ENCODE results near the gene TSC22D4. TPM values are rescaled to one million over a fixed set of nuclear protein-coding genes. Genes with fewer than 3 reads are reported as not detected.
A peak's percentile ranks its signal among the peaks of the same experiment; 100 is the strongest.
"Not testable (repeated sequence)": the region's sequence is repeated elsewhere in the genome, so short reads cannot be mapped to it uniquely, and the experiment has no call there.

The TSC22D4 gene
- total RNA-seq, 1 donor from 2014 or later, result 103 TPM

GRCh38 chr7:100510437-100511239, 31.6 kb upstream of the TSC22D4 start:
- Mint-ChIP-seq H3K4me3 (ENCODE audit: low read depth) (no peak overlapping the region), H3K27me3 (ENCODE audit: low read depth) (peaks cover 9% of the 10 kb centered on the region), H3K4me1 (ENCODE audit: low read depth) (no peaks in the 10 kb centered on the region), H3K27ac (no peak overlapping the region), H3K9me3 (no peaks in the 10 kb centered on the region), H3K36me3 (ENCODE audit: low read depth) (no peaks in the 10 kb centered on the region)
- intact Hi-C loops (cut with micrococcal nuclease), result no loop called here
- DNase-seq (ENCODE audit: low spot score), result no peak

GRCh38 chr7:100509231-100509630, 30.2 kb upstream of the TSC22D4 start:
- intact Hi-C loops (cut with micrococcal nuclease), result no loop called here
- no peak overlapping the region for H3K27ac Mint-ChIP-seq

DNA sequence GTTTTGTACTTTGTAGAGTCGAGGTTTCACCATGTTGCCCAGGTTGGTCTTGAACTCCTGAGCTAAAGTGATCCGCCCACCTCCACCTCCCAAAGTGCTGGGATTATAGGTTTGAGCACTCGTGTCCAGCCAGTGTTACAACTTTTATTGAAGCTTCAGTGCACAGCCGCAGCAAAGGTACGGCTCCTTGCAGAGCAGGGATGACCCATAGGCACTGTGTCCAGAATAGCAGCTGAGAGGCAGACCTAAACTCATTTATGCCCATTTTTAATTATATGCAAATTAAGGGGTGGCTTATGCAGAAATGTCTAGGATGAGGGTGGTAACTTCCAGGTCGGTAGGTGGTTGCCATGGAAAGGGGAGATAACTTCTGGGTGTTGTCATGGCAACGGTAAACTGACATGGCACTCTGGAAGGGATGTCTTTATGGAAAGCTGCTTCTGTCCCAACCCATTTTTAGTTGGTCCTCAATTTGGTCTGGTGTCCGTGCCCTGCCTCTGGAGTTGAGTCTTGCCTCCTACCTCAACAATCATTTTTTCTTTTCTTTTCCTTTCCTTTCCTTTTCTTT, 27.4 kb upstream of the TSC22D4 start:
- Mint-ChIP-seq H3K4me3 (ENCODE audit: low read depth) (no peak overlapping the region), H3K27me3 (ENCODE audit: low read depth) (peaks cover 13% of the 10 kb centered on the region), H3K36me3 (ENCODE audit: low read depth) (no peaks in the 10 kb centered on the region), H3K9me3 (no peaks in the 10 kb centered on the region), H3K4me1 (ENCODE audit: low read depth) (no peaks in the 10 kb centered on the region), H3K27ac (no peak overlapping the region)
- intact Hi-C loops (cut with micrococcal nuclease), result no loop called here
- no peak for DNase-seq (ENCODE audit: low spot score)

More at GRCh38 chr7:100509231-100509630, 30.2 kb upstream of the TSC22D4 start:
- H3K9me3 Mint-ChIP-seq, result no peaks in the 10 kb centered on the region
- H3K36me3 Mint-ChIP-seq (ENCODE audit: low read depth), result no peaks in the 10 kb centered on the region
- H3K27me3 Mint-ChIP-seq (ENCODE audit: low read depth), result peaks cover 9% of the 10 kb centered on the region
- no peak overlapping the region for H3K4me3 Mint-ChIP-seq (ENCODE audit: low read depth)
- no peaks in the 10 kb centered on the region for H3K4me1 Mint-ChIP-seq (ENCODE audit: low read depth)
- DNase-seq (ENCODE audit: low spot score), result no peak

DNA sequence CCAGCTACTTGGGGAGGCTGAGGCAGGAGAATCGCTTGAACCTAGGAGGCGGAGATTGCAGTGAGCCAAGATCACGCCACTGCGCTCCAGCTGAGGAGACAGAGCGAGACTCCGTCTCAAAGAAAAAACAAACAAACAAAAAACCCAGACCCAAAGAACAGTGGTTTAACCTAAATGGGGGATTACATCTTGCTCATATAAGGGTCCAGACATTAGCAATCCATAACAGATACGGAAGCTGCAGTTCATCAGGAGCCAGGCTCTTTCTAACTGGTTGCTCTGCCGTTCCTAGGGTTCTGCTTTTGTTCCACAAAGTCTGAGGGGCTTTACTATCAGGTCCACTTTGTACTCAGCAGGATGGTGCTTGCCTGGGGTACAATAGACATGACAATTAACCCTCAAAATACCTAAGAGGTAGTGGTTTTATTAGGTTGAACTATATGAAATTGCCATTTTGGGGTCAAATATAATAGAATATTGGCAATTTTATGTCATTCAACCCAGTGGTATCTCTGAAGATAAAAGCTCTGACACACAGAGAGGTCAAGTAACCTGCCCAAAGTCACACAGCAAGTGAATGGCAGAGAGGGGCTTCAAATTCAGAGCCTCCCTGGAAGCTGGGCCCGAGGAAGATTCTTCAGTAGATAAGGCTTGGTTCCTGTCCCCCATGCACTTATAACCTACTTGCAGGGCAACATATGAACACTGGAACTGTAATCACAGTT, 26.0 kb upstream of the TSC22D4 start:
- intact Hi-C loops (cut with micrococcal nuclease), result no loop called here
- H3K36me3 Mint-ChIP-seq (ENCODE audit: low read depth), result no peaks in the 10 kb centered on the region
- H3K4me1 Mint-ChIP-seq (ENCODE audit: low read depth), result no peaks in the 10 kb centered on the region
- DNase-seq (ENCODE audit: low spot score), result no peak
- H3K4me3 Mint-ChIP-seq (ENCODE audit: low read depth), result no peak overlapping the region
- H3K9me3 Mint-ChIP-seq, result no peaks in the 10 kb centered on the region
- H3K27me3 Mint-ChIP-seq (ENCODE audit: low read depth), result peaks cover 13% of the 10 kb centered on the region
- no peak overlapping the region for H3K27ac Mint-ChIP-seq

- H3K27ac Mint-ChIP-seq; H3K9me3 Mint-ChIP-seq; intact Hi-C loops (cut with micrococcal nuclease); H3K4me1 Mint-ChIP-seq (ENCODE audit: low read depth); H3K36me3 Mint-ChIP-seq (ENCODE audit: low read depth); DNase-seq (ENCODE audit: low spot score); H3K4me3 Mint-ChIP-seq (ENCODE audit: low read depth): not testable (repeated sequence)
- H3K27me3 Mint-ChIP-seq (ENCODE audit: low read depth), result peaks cover 10% of the 10 kb centered on the region
Measured at GRCh38 chr7:100504031-100504430, 25.0 kb upstream of the TSC22D4 start.

- H3K4me1 Mint-ChIP-seq (ENCODE audit: low read depth); intact Hi-C loops (cut with micrococcal nuclease); H3K9me3 Mint-ChIP-seq; H3K36me3 Mint-ChIP-seq (ENCODE audit: low read depth); H3K4me3 Mint-ChIP-seq (ENCODE audit: low read depth); DNase-seq (ENCODE audit: low spot score); H3K27me3 Mint-ChIP-seq (ENCODE audit: low read depth); H3K27ac Mint-ChIP-seq: not testable (repeated sequence)
Measured at GRCh38 chr7:100500743-100501142, 21.7 kb upstream of the TSC22D4 start.

GRCh38 chr7:100496509-100496908, 17.5 kb upstream of the TSC22D4 start:
- Mint-ChIP-seq H3K27ac (no peak overlapping the region), H3K4me3 (ENCODE audit: low read depth) (no peak overlapping the region), H3K36me3 (ENCODE audit: low read depth) (no peaks in the 10 kb centered on the region), H3K27me3 (ENCODE audit: low read depth) (peaks cover 18% of the 10 kb centered on the region), H3K9me3 (no peaks in the 10 kb centered on the region), H3K4me1 (ENCODE audit: low read depth) (peaks cover 11% of the 10 kb centered on the region)
- intact Hi-C loops (cut with micrococcal nuclease), result no loop called here
- no peak for DNase-seq (ENCODE audit: low spot score)

DNA sequence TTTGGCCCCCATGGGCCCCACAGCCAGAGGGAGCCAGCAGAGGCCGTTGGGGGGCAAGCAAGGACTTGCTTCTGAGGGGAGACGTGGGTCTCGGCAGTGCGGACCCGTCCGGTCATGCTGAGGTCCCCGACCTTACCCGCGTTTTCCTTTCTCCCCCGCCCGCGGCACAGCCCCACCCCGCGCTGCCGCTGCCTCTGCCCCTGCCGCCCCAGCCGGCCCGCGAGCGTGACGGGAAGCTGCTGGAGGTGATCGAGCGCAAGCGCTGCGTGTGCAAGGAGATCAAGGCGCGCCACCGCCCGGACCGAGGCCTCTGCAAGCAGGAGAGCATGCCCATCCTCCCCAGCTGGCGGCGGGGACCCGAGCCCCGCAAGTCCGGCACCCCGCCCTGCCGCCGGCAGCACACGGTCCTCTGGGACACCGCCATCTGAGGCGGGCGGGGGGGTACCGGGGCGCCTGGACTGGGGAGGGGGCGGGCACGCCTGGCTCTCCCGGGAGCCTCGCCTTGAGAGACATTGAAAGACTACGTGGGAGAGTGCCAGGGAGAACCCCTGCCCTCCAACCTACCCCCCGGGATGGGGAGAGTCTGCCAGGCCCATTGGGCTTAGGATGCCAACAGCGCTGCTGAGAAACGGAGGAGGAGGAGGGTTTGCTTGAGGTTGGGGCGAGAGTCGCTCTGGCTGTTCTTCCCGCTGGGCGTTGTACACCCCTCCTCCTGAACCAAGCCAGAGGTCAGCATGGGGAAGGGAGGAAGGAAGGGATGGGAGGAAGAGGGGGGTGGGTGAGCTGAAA, 14.7 kb upstream of the TSC22D4 start:
- no peak overlapping the region for H3K27ac Mint-ChIP-seq

GRCh38 chr7:100492738-100493475, 13.9 kb upstream of the TSC22D4 start:
- Mint-ChIP-seq H3K27me3 (ENCODE audit: low read depth) (peaks cover 18% of the 10 kb centered on the region), H3K9me3 (no peaks in the 10 kb centered on the region), H3K36me3 (ENCODE audit: low read depth) (no peaks in the 10 kb centered on the region), H3K27ac (peak overlapping the region; percentile 38), H3K4me1 (ENCODE audit: low read depth) (peaks cover 11% of the 10 kb centered on the region), H3K4me3 (ENCODE audit: low read depth) (peak overlapping the region; percentile 51)
- intact Hi-C loops (cut with micrococcal nuclease), result loop anchor here (2.0 kb wide), 1 partner anchor 46 kb away; the partner anchor contains the start of gene AGFG2
- DNase-seq (ENCODE audit: low spot score), result no peak

More for the DNA sequence above, 14.7 kb upstream of the TSC22D4 start:
- peak; percentile 47 for DNase-seq (ENCODE audit: low spot score)
- Mint-ChIP-seq H3K4me3 (ENCODE audit: low read depth) (peak overlapping the region; percentile 51), H3K9me3 (no peaks in the 10 kb centered on the region), H3K27me3 (ENCODE audit: low read depth) (peaks cover 18% of the 10 kb centered on the region), H3K36me3 (ENCODE audit: low read depth) (no peaks in the 10 kb centered on the region), H3K4me1 (ENCODE audit: low read depth) (peaks cover 11% of the 10 kb centered on the region)
- intact Hi-C loops (cut with micrococcal nuclease), result loop anchor here (2.0 kb wide), 1 partner anchor 45 kb away; the partner anchor contains the start of gene AGFG2

DNA sequence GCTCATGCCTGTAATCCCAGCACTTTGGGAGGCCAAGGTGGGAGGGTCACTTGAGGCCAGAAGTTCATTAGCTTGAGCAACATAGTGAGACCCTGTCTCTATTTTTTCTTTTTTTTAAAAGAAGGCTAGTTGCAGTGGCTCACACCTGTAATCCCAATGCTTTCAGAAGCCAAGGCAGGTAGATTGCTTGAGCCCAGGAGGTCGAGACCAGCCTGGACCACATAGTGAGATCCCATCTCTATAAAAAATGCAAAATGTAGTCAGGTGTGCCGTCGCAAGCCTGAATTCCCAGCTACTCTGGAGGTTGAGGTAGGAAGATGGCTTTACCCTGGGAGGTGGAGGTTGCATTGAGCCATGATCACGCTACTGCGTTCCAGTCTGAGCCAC, 12.2 kb upstream of the TSC22D4 start:
- Mint-ChIP-seq H3K27me3 (ENCODE audit: low read depth) (peaks cover 17% of the 10 kb centered on the region), H3K36me3 (ENCODE audit: low read depth) (no peaks in the 10 kb centered on the region), H3K4me1 (ENCODE audit: low read depth) (peaks cover 11% of the 10 kb centered on the region), H3K9me3 (no peaks in the 10 kb centered on the region), H3K4me3 (ENCODE audit: low read depth) (no peak overlapping the region), H3K27ac (no peak overlapping the region)
- intact Hi-C loops (cut with micrococcal nuclease), result no loop called here
- DNase-seq (ENCODE audit: low spot score), result no peak

GRCh38 chr7:100490483-100491191, 11.6 kb upstream of the TSC22D4 start:
- intact Hi-C loops (cut with micrococcal nuclease), result no loop called here

More at GRCh38 chr7:100490483-100491191, 11.6 kb upstream of the TSC22D4 start:
- Mint-ChIP-seq H3K27ac (no peak overlapping the region), H3K27me3 (ENCODE audit: low read depth) (peaks cover 16% of the 10 kb centered on the region), H3K9me3 (no peaks in the 10 kb centered on the region), H3K36me3 (ENCODE audit: low read depth) (no peaks in the 10 kb centered on the region), H3K4me3 (ENCODE audit: low read depth) (no peak overlapping the region), H3K4me1 (ENCODE audit: low read depth) (peaks cover 11% of the 10 kb centered on the region)
- no peak for DNase-seq (ENCODE audit: low spot score)

Data from activated T-helper 2 cell treated with anti-CD3 and anti-CD28 coated beads, Interferon-gamma antibody, Interleukin-2, Interleukin-4, amounts not matched to agents 10 μg/mL and 5 μg/mL and 100 μg/mL, durations not matched to agents 14 hours and 24 hours and 36 hours (primary cell).